Right atrium auricular region (tissue), 2 donors: ENCODE results near the gene TBC1D5. TPM values are rescaled to one million over a fixed set of nuclear protein-coding genes. Genes with fewer than 3 reads are reported as not detected.

Source experiments
- DNase-seq: peaks from one replicate; pipeline ENCODE4 v3.0.0-alpha.2; 2019; ENCODE audit warnings: low spot score
- H3K27ac ChIP-seq, 2 donors: fragments of 200-600 bp; sonication (generic); 1 replicate in 1 of 2; 2 replicates in 1 of 2; pipeline ENCODE4 v1.5.1; 2016 to 2019
- H3K27me3 ChIP-seq, 2 donors: fragments of 200-600 bp; sonication (generic); one replicate each; pipeline versions ENCODE4 v1.5.1 to v1.6.0; 2017 to 2019
- H3K36me3 ChIP-seq: fragments of 200-600 bp; sonication (generic); one replicate; pipeline ENCODE4 v1.5.1; 2016
- H3K4me1 ChIP-seq, 2 donors: fragments of 200-600 bp; sonication (generic); one replicate each; pipeline versions ENCODE4 v1.5.1 to v1.6.0; 2017 to 2019
- H3K4me3 ChIP-seq, 2 donors: fragments of 200-600 bp; sonication (generic); 1 replicate in 1 of 2; 2 replicates in 1 of 2; pipeline ENCODE4 v1.5.1; 2017 to 2019; ENCODE audit warnings: mild to moderate bottlenecking in 1 of 2, moderate library complexity in 1 of 2
- H3K9me3 ChIP-seq, 2 donors: fragments of 200-600 bp; sonication (generic); one replicate each; pipeline ENCODE4 v1.5.1; 2019
- CTCF ChIP-seq, 2 donors: fragments of 200-600 bp; sonication (generic); IDR thresholded peaks; one replicate each; pipeline ENCODE4 v1.5.1; 2019; ENCODE audit warnings: antibody characterized with exemption in 2 of 2
- total RNA-seq, 2 donors: library from RNA; depleted of rRNA; stranded (reverse); fragments of >200 nt; gene quantifications; one replicate each; pipeline ENCODE4 v1.1.0, GENCODE V29; 2016

Gene TBC1D5
- total RNA-seq, 2 donors from 2014 or later: 35.2 to 40.2 TPM

GRCh38 chr3:17349093-17349492, 393.3 kb downstream of the TBC1D5 start:
- Histone ChIP-seq H3K36me3 (no peaks in the 10 kb centered on the region), H3K27ac (no peak overlapping the region), H3K4me3 (no peak overlapping the region), H3K4me1 (no peaks in the 10 kb centered on the region), H3K9me3 (no peaks in the 10 kb centered on the region), H3K27me3 (no peaks in the 10 kb centered on the region)
- TF ChIP-seq CTCF (IDR thresholded peaks at IDR 0.05): no peak
- no peak for DNase-seq

GRCh38 chr3:17342119-17342518, 400.3 kb downstream of the TBC1D5 start:
- no peak for DNase-seq
- Histone ChIP-seq H3K27ac (no peak overlapping the region), H3K9me3 (no peaks in the 10 kb centered on the region), H3K4me3 (no peak overlapping the region), H3K36me3 (no peaks in the 10 kb centered on the region), H3K27me3 (no peaks in the 10 kb centered on the region), H3K4me1 (no peaks in the 10 kb centered on the region)
- TF ChIP-seq CTCF (IDR thresholded peaks at IDR 0.05): no peak

- Histone ChIP-seq H3K4me1 (peaks cover 0 to 11% of the 10 kb centered on the region in 2 donors), H3K27ac (no peak overlapping the region), H3K4me3 (no peak overlapping the region), H3K36me3 (no peaks in the 10 kb centered on the region), H3K9me3 (no peaks in the 10 kb centered on the region), H3K27me3 (no peaks in the 10 kb centered on the region)
- no peak for DNase-seq
- no peak for TF ChIP-seq CTCF (IDR thresholded peaks at IDR 0.05)
These were observed 401.7 kb downstream of the TBC1D5 start for GRCh38 chr3:17340693-17341092.

GRCh38 chr3:17340261-17340660, 402.2 kb downstream of the TBC1D5 start:
- H3K9me3 ChIP-seq: no peaks in the 10 kb centered on the region

GRCh38 chr3:17339132-17339575, 403.3 kb downstream of the TBC1D5 start:
- Histone ChIP-seq H3K27ac (no peak overlapping the region), H3K4me3 (no peak overlapping the region), H3K36me3 (no peaks in the 10 kb centered on the region), H3K4me1 (peaks cover 0 to 12% of the 10 kb centered on the region in 2 donors), H3K27me3 (no peaks in the 10 kb centered on the region), H3K9me3 (no peaks in the 10 kb centered on the region)
- no peak for DNase-seq
- TF ChIP-seq CTCF (IDR thresholded peaks at IDR 0.05): no peak

More at GRCh38 chr3:17340261-17340660, 402.2 kb downstream of the TBC1D5 start:
- Histone ChIP-seq H3K27ac (no peak overlapping the region), H3K36me3 (no peaks in the 10 kb centered on the region), H3K4me3 (no peak overlapping the region), H3K4me1 (peaks cover 0 to 12% of the 10 kb centered on the region in 2 donors), H3K27me3 (no peaks in the 10 kb centered on the region)
- no peak for DNase-seq
- TF ChIP-seq CTCF (IDR thresholded peaks at IDR 0.05): no peak

DNA sequence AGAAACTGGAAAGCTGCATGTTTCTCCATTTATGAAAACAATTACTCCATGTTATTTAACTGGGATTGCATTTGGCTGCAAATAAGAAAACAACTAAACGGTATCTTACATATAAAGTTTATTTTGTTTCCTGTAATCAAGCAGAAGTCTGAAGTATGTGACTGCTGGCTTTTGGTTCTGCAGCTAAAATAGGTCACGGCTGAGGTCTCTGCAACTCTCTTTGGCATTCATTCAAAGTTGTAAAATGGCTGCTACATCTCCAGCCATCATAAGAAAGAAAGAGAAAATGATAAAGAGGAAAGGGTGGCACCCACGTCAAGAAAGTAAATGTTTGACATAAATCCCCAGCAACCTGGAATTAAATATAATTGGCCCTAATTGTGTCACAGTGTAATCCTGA, 406.1 kb downstream of the TBC1D5 start:
- Histone ChIP-seq H3K27me3 (no peaks in the 10 kb centered on the region), H3K27ac (no peak overlapping the region), H3K4me1 (peaks cover 0 to 12% of the 10 kb centered on the region in 2 donors), H3K4me3 (no peak overlapping the region), H3K36me3 (no peaks in the 10 kb centered on the region), H3K9me3 (no peaks in the 10 kb centered on the region)
- no peak for DNase-seq
- TF ChIP-seq CTCF (IDR thresholded peaks at IDR 0.05): no peak
